IMR-90 (cell line): ENCODE results near the gene EFEMP2. TPM values are rescaled to one million over a fixed set of nuclear protein-coding genes. Genes with fewer than 3 reads are reported as not detected.
A peak's percentile ranks its signal among the peaks of the same experiment; 100 is the strongest.

Experiments
- BHLHE40 ChIP-seq: fragments of 150-350 bp; IDR thresholded peaks from 2 replicates; pipeline ENCODE4 v1.6.1; 2016; ENCODE audit warnings: mild to moderate bottlenecking, low read depth, low read length
- MAFK ChIP-seq: IDR thresholded peaks from 2 replicates; pipeline ENCODE4 v1.6.1; 2012; ENCODE audit warnings: low read depth, low read length, improper control_type of control experiment
- MAZ ChIP-seq: IDR thresholded peaks from 2 replicates; pipeline ENCODE4 v1.6.1; 2012; ENCODE audit warnings: low read depth, mild to moderate bottlenecking, low read length, improper control_type of control experiment, moderate library complexity, borderline replicate concordance
- polyA plus RNA-seq, 3 experiments: library from polyadenylated mRNA; depleted of rRNA; stranded (reverse); fragments of >200 nt; gene quantifications; 2 replicates each; pipeline ENCODE4 v1.2.3, GENCODE V29; 2012; ENCODE audit warnings: low replicate concordance in 1 of 3
- total RNA-seq: library from RNA; depleted of rRNA; stranded (reverse); fragments of >200 nt; gene quantifications from 2 replicates; pipeline ENCODE4 v1.2.3, GENCODE V29; 2012
- TF ChIP-seq, protein P1 (sequence below): fragments of 150-350 bp; IDR thresholded peaks from 2 replicates; pipeline ENCODE4 v1.6.1; 2016; ENCODE audit warnings: low read depth, mild to moderate bottlenecking, low read length, moderate library complexity, borderline replicate concordance

Gene EFEMP2
- total and polyA plus RNA-seq, 2 of the 4 experiments (the other 2 are of a cell fraction), result 62.7 to 431 TPM

GRCh38 chr11:65891219-65892136, 18.9 kb upstream of the EFEMP2 start (continued):
- TF ChIP-seq, protein P1, sequence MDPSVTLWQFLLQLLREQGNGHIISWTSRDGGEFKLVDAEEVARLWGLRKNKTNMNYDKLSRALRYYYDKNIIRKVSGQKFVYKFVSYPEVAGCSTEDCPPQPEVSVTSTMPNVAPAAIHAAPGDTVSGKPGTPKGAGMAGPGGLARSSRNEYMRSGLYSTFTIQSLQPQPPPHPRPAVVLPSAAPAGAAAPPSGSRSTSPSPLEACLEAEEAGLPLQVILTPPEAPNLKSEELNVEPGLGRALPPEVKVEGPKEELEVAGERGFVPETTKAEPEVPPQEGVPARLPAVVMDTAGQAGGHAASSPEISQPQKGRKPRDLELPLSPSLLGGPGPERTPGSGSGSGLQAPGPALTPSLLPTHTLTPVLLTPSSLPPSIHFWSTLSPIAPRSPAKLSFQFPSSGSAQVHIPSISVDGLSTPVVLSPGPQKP, result no peak
- TF ChIP-seq BHLHE40 (no peak), MAFK (no peak), MAZ (0 out of 2 replicates have a peak, but pooled peaks have one; percentile 7)
